IPS-18c (cell line): Measurements from ENCODE around the gene GALNT14.

ENCODE experiments used
- H3K4me3 ChIP-seq: 2 replicates; pipeline ENCODE4 v1.7.0; 2013; ENCODE audit warnings: low read depth, mild to moderate bottlenecking, low read length, moderate library complexity; ENCODE audit not compliant: insufficient read depth
- H3K9me3 ChIP-seq: one replicate; pipeline ENCODE4 v1.6.1; 2013; ENCODE audit warnings: mild to moderate bottlenecking, low read length, moderate library complexity; ENCODE audit not compliant: control insufficient read depth, insufficient read depth

The GALNT14 gene

GRCh38 chr2:31109633-31110192 is 28.5 kb downstream of the GALNT14 start:
- H3K9me3 ChIP-seq: no peaks in the 10 kb centered on the region
- no peak overlapping the region for H3K4me3 ChIP-seq

DNA sequence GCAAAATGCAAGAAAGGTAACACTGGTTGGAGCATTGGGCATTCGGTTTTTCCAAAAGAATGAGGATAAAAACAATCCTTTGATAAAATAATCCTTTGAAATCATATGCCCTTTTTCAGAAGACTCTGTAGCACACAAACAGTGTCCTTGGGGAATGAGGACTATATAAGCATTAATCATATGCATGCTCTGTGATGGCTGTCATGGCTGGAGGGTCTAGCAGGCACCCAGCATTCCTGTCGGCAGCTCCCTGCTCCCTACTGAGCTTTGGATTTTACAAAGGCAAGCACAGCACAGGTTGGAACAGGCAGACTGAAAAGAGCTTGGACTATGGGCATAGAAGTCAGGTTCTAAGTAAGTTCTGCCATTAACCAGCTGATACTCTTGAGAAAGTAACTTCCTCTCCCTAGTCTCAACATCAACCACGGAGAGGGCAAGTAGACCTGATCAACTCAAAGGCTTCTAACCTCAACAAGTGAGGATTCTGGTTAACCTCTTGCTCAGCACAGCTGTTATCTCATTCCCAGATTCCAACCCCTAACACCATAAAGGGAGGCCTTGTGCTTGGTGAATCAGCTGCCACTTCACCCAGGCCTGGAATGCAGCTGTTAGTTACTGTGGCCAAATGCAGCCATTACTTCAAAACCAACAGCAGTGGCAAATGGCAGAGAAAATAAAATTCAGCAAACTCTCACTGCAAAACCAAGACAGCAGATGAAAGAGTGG is 29.5 kb downstream of the GALNT14 start:
- no peaks in the 10 kb centered on the region for H3K9me3 ChIP-seq

GRCh38 chr2:31107591-31108300 is 30.5 kb downstream of the GALNT14 start:
- H3K9me3 ChIP-seq: no peaks in the 10 kb centered on the region
- H3K4me3 ChIP-seq: no peak overlapping the region

More for the DNA sequence above, 29.5 kb downstream of the GALNT14 start:
- H3K4me3 ChIP-seq: no peak overlapping the region

- Histone ChIP-seq H3K4me3 (no peak overlapping the region), H3K9me3 (no peaks in the 10 kb centered on the region)
Observed at GRCh38 chr2:31101701-31102100, 36.5 kb downstream of the GALNT14 start.

GRCh38 chr2:31097962-31098613 is 40.2 kb downstream of the GALNT14 start:
- H3K4me3 ChIP-seq: no peak overlapping the region

GRCh38 chr2:31090188-31090587 is 48.1 kb downstream of the GALNT14 start:
- no peak overlapping the region for H3K4me3 ChIP-seq
- no peaks in the 10 kb centered on the region for H3K9me3 ChIP-seq

More at GRCh38 chr2:31097962-31098613, 40.2 kb downstream of the GALNT14 start:
- no peaks in the 10 kb centered on the region for H3K9me3 ChIP-seq

GRCh38 chr2:31089645-31090044 is 48.6 kb downstream of the GALNT14 start:
- Histone ChIP-seq H3K4me3 (no peak overlapping the region), H3K9me3 (no peaks in the 10 kb centered on the region)

GRCh38 chr2:31088504-31089195 is 49.6 kb downstream of the GALNT14 start:
- H3K9me3 ChIP-seq: no peaks in the 10 kb centered on the region
- H3K4me3 ChIP-seq: no peak overlapping the region

- no peak overlapping the region for H3K4me3 ChIP-seq
Observed at GRCh38 chr2:31087491-31087890, 50.7 kb downstream of the GALNT14 start.

GRCh38 chr2:31086590-31086989 is 51.6 kb downstream of the GALNT14 start:
- H3K9me3 ChIP-seq: no peaks in the 10 kb centered on the region
- H3K4me3 ChIP-seq: no peak overlapping the region

More at GRCh38 chr2:31087491-31087890, 50.7 kb downstream of the GALNT14 start:
- no peaks in the 10 kb centered on the region for H3K9me3 ChIP-seq

- Histone ChIP-seq H3K4me3 (no peak overlapping the region), H3K9me3 (no peaks in the 10 kb centered on the region)
Observed at GRCh38 chr2:31083234-31083993, 54.8 kb downstream of the GALNT14 start.

DNA sequence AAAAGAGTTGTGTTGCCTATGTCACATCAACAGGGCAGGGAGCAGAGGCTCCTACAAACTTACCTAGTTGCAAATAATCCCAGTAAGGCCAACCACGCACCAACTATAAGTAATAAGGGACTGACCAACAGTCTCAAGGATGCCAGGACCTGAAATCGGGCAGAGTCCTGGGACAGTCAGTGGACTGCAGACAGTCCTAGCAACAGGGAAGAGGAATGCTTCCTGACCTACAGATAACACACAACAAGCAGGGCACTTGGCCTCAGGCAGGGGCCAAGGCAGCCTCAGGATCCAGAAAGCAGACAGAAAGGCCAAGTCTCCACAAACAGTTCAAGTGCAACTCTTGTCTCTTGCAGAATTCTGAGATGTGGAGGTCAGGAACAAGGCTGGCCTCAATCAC is 56.2 kb downstream of the GALNT14 start:
- H3K9me3 ChIP-seq: no peaks in the 10 kb centered on the region
- H3K4me3 ChIP-seq: no peak overlapping the region

DNA sequence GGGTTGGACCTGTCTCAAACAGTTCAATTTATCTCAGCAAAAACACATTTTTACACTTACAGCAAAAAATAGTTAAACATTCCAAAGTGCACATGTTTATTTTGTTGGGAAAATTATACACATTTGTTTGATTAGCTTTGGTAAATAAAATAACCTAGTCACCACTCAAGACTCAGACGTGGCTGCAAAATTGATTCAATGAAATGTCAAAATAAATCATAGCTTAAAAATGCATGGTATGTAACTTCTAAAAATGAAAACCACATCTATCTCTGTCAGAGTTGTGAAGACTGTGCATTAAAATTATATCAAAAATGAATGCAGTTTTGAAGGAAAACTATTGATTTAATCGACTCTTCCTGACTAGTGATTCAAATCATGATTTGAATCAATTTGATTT is 56.7 kb downstream of the GALNT14 start:
- Histone ChIP-seq H3K4me3 (no peak overlapping the region), H3K9me3 (no peaks in the 10 kb centered on the region)

DNA sequence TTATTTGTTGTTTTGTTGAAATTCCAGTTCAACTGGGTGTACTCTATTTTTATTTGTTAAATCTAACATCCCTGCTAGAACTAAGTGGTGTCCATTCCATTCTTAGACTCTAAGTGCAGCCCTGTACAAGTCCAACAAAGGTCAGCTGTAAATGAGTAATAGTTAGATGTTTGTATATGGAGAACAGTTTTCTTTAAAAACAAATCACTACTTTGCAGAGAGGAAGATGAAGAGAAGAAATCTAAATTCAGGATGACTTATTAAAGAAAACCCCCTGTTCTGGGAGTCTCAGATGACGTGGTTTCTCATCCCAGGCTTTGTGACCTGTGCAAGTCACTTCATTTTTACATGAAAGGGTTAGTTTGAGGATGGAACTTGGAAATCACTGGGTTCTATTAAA is 57.9 kb downstream of the GALNT14 start:
- no peaks in the 10 kb centered on the region for H3K9me3 ChIP-seq
- no peak overlapping the region for H3K4me3 ChIP-seq

DNA sequence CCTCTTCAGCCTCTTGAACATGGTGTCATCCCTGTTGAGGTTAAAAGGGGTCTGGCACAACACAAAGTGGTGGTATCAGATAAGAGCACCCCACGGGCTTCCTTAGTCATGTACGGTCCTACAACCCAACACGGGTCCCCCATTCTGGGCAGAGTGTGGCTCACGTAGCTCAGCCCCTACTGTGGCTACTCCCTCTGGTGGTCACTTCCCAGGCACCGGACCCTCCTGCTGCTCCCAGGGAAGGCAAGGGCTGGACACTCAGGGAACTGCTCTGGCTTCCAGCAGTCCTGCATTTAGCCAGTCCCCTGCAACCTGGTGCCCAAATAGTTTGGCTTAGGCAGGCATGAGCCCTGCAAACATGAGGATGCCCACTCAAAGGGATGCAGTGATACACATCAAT is 58.6 kb downstream of the GALNT14 start:
- Histone ChIP-seq H3K4me3 (no peak overlapping the region), H3K9me3 (no peaks in the 10 kb centered on the region)

GRCh38 chr2:31078579-31079105 is 59.6 kb downstream of the GALNT14 start:
- no peaks in the 10 kb centered on the region for H3K9me3 ChIP-seq

More at GRCh38 chr2:31078579-31079105, 59.6 kb downstream of the GALNT14 start:
- H3K4me3 ChIP-seq: no peak overlapping the region
